Measurements from ENCODE around the gene RPIA.
"Not testable (repeated sequence)": the region's sequence is repeated elsewhere in the genome, so short reads cannot be mapped to it uniquely, and the experiment has no call there.

Gene RPIA

DNA sequence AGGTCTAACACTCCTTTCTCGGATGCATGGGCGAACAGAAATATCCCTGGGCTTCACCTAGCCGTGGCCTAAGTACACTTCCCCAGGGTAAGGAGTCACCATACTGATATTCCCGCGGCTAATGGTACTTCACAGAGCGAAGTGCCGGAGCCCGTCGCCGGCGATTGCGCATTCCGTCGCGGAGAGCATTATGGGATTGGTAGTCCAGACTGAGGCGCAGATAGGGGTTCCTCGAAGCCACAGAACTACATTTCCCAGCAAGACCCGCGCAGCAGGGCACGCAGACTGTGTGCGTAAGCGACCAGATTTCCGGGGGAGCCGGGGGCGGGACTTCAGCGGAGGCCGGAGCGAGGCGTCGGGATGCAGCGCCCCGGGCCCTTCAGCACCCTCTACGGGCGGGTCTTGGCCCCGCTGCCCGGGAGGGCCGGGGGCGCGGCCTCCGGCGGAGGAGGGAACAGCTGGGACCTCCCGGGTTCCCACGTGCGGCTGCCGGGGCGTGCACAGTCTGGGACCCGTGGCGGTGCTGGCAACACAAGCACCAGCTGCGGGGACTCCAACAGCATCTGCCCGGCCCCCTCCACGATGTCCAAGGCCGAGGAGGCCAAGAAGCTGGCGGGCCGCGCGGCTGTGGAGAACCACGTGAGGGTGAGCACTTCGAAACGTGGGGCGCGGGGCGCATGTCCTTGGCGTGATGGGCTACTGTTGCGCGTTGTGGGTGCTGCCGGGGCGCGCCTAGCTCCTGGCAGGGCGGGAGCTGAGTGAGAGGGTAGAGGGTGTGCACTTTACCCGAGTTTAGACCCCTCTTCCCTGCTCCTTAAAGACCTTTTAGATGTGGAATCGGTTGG, at the start of gene RPIA:
TSS of gene RPIA (plus strand) at position 335 of the 845 bp plus-strand sequence. CDS start at position 361, 26 bp downstream.
- peak within 1 kb of the TSS; percentile 74 for H3K27ac ChIP-seq

DNA sequence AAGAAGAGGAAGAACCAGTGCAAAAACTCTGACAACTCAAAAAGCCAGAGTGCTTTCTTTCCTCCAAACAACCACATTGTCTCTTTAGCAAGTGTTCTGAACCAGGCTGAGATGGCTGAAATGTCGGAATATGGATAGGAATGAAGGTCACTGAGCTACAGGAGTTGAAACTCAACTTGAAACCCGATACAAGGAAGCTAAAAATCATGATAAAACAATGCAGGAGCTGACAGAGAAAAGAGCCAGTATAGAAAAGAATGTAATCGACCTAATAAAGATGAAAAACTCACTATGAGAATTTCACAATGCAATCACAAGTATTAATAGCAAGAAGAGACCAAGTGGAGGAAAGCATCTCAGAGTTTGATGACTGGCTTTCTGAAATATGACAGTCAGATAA, 49.2 kb upstream of the RPIA start:
- no peak for TF ChIP-seq ZFX (IDR thresholded peaks at IDR 0.05; ENCODE audit: borderline replicate concordance)
- no peak for TF ChIP-seq CTCF (IDR thresholded peaks at IDR 0.05)
- H3K27ac ChIP-seq, result no peak overlapping the region

More for the DNA sequence above, at the start of gene RPIA:
- TF ChIP-seq ZFX (IDR thresholded peaks at IDR 0.05; ENCODE audit: borderline replicate concordance), result no peak
- peak; percentile 55 for TF ChIP-seq CTCF (IDR thresholded peaks at IDR 0.05)

DNA sequence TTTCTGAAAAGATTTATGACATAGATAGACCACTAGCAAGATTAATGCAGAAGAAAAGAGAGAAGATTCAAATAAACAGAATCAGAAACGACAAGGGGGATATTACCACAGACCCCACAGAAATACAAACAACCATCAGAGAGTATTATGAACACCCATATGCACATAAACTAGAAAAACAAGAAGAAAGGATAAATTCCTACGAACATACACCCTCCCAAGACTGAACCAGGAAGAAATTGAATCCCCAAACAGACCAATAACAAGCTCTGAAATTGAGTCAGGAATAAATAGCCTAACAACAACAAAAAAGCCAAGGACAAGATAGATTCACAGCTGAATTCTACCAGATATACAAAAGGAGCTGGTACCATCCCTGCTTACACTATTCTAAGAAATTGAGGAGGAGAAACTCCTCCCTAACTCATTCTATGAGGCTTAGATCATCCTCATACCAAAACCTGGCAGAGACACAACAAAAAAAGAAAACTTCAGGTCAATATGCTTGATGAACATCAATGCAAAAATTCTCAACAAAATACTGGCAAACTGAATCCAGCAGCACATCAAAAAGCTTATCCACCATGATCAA, 46.1 kb upstream of the RPIA start:
- not testable (repeated sequence) for H3K27ac ChIP-seq

DNA sequence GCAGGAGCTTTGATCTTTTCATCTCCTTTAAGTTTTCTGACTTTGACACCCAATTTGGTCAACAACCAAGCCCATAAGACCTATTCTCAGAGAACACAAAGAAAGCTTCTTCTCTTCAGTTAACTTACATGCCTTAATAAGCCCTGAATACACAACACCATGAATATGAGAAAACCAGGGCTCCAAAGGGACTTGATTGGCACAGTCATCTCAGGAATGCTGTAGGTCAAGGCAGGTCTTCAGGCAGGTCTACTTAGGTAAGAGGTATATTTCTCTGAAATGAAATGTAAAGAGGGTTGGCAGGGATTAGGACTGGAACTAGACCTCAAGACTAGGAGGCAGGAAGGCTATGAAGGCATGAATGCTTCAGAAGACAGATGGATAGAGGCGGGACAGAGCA, 39.8 kb upstream of the RPIA start:
- TF ChIP-seq CTCF (IDR thresholded peaks at IDR 0.05) (no peak), ZFX (IDR thresholded peaks at IDR 0.05; ENCODE audit: borderline replicate concordance) (no peak)
- H3K27ac ChIP-seq, result no peak overlapping the region

GRCh38 chr2:88654714-88655113, 36.8 kb upstream of the RPIA start:
- no peak overlapping the region for H3K27ac ChIP-seq
- TF ChIP-seq ZFX (IDR thresholded peaks at IDR 0.05; ENCODE audit: borderline replicate concordance), result no peak
- TF ChIP-seq CTCF (IDR thresholded peaks at IDR 0.05), result no peak

- H3K27ac ChIP-seq, result no peak overlapping the region
- TF ChIP-seq ZFX (IDR thresholded peaks at IDR 0.05; ENCODE audit: borderline replicate concordance) (no peak), CTCF (IDR thresholded peaks at IDR 0.05) (no peak)
These were observed 34.8 kb upstream of the RPIA start for GRCh38 chr2:88656690-88657089.

GRCh38 chr2:88657131-88657530, 34.3 kb upstream of the RPIA start:
- TF ChIP-seq ZFX (IDR thresholded peaks at IDR 0.05; ENCODE audit: borderline replicate concordance) (no peak), CTCF (IDR thresholded peaks at IDR 0.05) (no peak)
- H3K27ac ChIP-seq, result no peak overlapping the region

Data from 22Rv1 (cell line).